ENCODE measurements around the gene BMF.
"Not testable (repeated sequence)": the region's sequence is repeated elsewhere in the genome, so short reads cannot be mapped to it uniquely, and the experiment has no call there.

The BMF gene

DNA sequence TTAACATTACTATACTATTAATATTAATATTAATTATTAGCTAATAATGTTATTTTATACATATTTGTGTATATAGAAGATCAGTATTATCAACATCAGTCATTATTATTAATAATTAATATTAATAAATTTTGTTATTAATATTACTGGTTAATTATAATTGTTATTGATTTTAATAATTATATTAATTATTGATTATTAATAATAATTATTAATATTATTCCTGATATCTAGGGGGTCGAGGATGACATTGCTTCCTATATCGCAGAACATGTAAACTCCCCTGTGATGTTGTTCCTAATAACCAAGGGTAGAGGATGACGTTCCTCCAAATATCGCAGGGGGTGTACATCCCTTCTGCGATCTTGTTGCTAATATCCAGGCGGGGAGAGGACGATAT lies 17.3 kb upstream of the BMF start:
- no peak for DNase-seq

DNA sequence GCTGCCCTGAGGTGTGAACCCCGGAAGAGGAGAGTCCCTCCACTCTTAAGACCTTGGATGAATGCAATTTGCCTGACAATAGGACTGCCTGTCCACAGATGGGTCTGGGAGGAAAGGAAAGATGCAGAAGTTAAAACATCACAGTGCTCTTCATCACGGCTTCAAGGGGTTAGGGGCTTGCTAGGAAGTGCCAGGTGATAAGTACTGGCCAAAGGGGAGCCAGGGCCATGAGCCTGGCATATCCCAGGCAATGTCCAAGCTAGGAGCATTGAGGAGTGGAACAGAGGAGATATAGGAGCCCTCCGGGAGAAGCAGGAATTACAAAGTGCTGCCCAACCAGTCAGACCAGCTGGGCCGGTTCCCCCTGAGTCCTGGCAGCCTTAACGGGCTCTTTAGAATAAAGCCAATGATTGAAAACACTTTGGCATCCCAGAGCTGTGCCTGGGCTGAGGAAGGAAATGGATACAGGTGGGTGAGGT lies 16.2 kb upstream of the BMF start:
- not testable (repeated sequence) for DNase-seq

DNA sequence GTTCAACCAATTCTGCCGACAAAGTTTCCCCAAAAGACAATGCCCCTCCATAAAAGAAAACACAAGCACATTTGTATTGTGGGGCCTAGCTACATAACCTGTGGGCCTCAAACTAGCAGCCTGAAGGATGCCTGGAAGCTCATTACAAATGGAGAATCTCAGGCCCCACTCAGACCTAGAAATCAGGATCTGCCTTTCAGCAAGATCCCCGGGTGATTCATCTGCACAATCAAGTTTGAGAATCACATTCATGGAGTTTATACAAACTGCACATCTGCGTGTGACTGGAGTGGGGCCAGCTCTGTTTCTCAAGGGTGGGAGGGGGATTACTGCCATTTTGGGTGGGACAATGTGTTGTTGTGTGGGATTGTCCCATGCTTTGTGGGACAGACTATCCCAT lies 15.7 kb upstream of the BMF start:
- DNase-seq = not testable (repeated sequence)

DNA sequence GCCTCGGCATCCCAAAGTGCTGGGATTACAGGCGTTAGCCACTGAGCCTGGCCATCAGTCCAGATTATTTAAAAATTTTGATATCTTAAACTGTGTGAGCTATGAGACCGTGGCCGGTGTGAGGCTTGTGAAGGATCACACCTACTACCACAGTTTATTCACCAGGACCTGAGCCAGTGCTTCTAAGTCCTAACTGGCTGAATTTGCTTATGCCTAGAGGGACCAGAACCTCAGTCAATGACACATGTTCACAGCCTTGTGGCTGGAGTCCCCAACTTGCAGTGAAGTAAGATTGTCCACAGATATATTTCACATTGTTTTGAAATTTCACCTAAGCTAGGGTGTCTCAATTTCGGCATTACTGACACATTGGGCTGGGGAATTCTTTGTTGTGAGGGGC lies 15.2 kb upstream of the BMF start:
- DNase-seq = not testable (repeated sequence)

DNA sequence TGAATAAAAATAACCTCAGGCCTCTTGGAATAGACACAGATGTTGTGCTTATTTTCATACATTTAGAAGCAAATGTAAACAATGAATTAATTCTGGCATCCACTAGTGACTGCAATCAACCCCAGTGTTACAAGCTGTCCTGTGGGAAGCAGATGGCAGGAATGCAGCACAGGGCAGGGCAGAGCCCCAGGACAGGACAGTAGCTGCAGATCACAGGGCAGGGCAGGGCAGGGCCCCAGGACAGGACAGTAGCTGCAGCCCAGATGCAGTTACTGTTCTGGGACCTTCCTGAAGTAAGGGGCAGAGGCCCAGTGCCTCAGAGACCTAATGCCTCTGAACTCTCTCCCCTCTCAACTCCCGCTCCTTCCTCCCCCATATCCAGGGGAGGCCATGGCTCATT lies 14.3 kb upstream of the BMF start:
- DNase-seq = not testable (repeated sequence)

DNA sequence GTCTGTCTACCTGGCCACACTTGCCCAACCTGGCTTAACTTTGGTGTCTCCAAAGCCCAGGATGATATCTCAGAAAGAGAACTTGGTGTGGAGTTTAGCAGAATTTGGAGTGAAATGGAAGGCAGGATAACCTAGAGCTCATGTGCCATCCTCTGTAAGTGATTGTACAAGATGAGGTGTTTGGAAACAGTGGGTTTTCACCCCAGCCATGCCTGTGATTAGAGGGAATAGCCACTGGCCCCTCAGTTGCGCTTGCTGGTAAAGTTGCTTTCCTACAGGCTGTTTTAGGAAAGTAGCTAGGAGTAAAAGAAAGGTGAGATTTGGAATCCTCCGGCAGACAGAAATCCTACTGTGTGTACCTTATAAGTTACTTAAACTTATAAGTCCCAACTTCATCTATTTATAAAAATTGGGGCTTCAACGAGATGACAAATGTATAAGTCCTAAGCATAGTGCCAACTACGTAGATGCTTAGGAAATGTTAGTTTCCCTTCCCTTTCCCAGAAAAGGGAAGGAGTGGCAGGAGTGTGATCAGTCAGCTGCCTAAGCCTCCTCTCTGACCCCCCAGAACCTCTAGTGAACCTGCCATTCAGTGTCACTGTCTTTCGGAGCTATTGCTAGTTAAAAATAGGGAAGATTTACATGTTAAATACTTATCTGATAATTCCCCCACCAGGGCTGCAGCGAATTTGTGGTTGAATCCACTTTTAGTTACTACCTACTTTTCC lies 13.4 kb upstream of the BMF start:
- DNase-seq = no peak

DNA sequence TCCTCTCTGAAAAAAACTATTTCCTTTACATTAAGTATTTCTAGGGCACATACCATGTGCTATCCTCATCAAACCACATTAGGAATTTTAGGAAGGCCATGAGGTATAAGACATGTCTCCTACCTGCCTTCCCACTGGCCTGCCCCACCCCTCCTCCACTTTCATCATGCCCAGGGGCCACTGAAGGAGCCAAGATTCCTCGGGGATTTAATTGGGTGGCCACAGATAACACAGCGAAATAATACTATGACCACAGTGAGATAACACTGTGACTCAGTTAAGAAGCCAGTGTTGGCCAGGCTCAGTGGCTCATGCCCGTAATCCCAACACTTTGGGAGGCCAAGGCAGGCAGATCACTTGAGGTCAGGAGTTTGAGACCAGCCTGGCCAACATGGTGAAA lies 9.8 kb upstream of the BMF start:
- DNase-seq = no peak

DNA sequence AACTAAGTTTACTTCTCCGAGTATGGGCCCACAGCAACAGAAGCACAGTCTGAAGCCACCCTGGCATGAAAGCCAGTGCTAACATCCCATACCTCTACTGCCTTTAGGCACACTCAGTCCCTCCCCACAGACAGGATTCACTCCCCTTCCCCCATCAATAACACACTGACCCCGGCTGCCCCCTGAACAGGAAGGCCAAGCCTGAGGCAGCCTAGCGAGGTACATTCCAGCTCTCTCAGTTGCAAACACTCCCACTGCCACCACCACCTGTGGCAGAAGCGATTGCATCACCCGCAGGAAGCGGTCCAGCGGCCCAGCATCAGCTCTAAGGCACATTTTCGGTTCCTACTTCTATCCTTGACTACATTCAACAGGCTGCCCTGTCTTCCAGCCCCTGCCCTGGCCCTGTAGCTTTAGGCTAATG lies 7.0 kb upstream of the BMF start:
- DNase-seq = no peak

DNA sequence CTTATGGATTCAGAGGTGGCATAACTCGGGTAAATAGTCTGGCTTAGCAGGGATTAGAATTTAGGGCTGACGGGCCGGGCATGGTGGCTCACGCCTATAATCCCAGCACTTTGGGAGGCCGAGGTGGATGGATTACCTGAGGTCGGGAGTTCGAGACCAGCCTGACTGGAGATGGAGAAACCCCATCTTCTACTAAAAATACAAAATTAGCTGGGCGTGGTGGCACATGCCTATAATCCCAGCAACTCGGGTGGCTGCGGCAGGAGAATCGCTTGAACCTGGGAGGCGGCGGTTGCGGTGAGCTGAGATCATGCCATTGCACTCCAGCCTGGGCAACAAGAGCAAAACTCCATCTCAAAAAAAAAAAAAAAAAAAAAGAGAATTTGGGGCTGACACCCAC lies 6.4 kb upstream of the BMF start:
- not testable (repeated sequence) for DNase-seq

DNA sequence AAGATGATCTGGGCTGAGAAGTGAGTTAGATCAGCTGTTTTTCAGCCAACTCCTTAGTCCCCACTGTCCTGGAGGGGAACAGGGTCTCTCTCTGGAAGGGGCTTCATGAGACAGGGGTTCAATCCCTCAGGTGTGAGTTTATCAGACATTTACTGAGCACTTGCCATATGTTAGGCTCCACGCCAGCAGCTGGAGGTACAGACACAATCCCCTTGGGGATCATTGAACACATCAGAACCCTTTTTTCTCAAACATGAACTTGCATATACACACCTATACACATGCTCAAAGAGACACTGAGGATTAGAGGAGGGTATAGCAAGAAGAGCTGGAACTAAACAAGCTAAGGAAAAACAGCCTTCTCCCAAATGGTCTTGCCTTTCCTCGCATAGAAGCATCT lies 5.5 kb upstream of the BMF start:
- no peak for DNase-seq

DNA sequence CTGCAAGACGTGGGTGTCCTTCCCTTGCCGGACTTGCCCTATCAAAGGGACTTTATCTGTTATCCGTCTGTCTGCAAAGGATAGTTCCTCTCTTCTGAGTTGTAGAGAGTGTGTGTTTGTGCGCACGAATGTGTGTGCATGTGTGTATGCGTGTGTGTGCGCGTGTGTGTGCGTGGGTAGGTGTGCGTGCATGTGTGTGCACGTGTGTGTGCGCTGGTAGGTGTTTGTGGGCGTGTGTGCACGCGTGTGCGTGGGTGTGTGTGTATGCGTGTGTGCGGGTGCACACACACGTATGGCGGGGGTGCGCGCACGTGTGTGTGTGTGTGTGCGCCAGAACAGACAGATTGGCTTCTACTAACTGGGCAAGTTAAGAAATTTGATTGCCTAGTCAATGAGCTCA lies 4.1 kb upstream of the BMF start:
- DNase-seq = no peak

DNA sequence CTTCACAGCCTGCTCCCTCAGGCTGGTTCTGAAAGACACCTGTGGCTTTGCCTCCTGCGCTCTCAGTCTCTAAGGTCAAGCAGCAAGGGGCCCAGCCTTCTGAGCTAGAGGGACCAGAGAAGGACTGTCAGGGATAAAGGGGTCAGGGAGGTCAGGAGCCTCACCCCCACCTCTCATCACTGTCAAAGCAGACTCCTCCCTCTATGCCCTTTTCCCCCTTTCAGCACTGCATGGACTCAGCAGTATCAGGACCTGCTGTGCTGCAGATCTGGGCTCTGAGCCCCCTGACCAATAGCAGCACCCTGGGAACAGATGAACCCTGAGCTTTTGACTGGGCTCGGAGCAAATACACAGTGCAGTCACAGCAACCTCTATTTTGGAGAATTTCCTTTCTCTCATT lies 3.2 kb upstream of the BMF start:
- DNase-seq = no peak

DNA sequence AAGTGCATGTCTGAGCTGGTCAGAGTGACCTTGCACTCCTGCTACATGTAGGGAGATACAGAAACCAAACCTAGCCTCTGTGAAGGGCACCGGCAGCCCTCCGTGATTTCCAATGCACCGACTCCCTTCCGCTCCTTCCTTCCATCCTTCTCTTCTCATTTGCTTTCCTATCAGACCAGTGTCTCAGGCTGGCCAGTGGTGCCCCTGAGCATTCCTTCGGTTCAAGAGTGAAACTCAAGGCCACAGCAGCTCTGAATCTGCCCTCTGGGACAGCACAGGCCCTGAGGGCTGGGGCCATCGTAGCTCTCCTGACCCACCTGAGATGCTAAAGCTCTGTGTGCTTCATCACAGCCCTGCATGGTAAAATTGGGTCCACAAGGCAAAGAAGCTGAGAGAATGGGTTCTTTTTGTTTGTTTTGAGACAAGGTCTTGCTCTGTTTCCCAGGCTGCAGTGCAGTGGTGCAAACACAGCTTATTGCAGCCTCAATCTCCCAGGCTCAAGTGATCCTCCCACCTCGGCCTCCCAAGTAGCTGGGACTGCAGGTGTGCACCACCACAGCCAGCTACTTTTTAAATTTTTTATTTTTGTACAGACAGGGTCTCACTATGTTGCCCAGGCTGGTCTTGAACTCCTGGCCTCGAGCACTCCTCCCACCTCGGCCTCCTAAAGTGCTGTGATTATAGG lies 2.3 kb upstream of the BMF start:
- DNase-seq = no peak

DNA sequence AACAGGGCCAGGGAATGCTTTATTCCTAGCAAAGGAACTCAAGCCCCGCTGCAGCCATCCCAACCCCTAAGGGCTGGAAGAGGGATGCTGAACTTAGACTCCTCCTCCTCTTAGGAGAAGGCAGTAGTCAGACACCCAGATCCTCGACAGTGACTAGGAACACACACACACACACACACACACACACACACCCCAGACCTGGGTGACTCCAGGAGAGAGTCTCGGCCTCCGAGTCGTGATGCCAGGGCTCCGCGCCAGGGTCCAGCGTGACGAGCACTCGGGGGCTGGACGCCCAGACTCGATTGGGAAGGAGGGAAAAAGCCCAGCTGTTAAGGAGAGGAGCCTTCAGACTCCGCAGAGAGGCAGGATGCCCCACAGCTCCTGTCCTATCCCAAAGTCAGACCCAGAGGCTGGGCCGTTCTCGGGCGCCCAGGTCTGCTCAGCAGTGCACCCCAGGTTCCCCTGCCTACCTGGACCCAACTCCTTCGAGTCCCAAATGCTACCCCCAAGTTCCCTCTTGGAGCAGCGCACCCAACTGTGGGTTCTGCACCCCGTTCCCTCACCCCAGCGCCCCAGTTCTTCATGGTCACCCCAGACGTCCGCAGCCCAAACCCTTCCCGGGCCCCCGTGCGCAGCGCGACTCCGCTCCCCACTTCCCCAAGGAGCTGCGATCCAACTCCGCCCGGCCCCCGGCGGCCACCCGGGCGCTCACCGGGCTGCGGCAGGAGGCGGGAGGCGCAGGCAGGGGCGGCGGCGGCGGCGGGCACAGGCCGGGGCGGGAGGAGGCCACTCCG lies 421 bp downstream of the BMF start:
- DNase-seq = peak; percentile 83

DNA sequence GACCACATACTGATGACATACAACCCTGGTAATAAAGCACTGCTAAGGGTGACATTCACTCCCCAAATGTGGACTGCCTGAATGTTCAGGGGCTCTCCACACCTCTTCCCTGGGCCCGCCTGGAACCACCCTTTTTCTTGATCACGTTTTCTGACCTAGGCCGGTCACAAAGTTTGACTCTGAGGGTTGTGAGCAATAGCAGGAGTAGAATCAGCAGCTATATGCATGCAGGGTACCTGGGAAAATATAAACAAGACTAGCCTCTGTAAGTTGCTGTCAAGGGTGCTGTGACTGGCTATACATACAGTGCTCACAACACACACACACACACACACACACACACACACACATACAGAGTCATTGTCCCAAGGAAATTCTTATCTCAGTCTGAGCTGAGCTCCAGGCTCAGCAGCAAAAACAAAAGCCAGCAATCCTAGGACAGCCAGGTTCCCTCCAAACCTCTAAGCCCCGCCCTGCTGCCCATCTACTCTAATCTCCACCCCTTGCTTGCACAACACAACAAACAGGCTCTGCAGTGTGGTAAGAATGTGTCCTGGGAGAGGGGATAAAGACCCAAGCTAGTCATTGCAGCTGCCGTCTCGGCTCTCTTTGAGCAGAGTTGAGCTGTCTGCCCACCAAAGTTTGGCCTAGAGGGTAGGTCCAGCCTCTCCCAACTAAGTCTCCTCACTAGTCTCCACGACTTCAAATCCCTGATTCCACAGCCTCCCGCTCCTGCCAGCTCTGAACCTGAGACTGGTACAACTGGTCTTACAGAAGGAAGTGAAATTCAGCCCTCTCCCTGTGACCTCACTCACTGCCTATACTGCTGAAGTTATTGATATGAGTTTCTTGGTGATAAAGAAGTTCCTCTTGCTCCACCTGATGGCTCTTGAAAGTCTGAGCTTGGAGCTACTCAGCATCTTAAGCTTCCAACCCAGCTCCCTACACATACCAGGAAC lies 2.2 kb downstream of the BMF start:
- DNase-seq = no peak

DNA sequence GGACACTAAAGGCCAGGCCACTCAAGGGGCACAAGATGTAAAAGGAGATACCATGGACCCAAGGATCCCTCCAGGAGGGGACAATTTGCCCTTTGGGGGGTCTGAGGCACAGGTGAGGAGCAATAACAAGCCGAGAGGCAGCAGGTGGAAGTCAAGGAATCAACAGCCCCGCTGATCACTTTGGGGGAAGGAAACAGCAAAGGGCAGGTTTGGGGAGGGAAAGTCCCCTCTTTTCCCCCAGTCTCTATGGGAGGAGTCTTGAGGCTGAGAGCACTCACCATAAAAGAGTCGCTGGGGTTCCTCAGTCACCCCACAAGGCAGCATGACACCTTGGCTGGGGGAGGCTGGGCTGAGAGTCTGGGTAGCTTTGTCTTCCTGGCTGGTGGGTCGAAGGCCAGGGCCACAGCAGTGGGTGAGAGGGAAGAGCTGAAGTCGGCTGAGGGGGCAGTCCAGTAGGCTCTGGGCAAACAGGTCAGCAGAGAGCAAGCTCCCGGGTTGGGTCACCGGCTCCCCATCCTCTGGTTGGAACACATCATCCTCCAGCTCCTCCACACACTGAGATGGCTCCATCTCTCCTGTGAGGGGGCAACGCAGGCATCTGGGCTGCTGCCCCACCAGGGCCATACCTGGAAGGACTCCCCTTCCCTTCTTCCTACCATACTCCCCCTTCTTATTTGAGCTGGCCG lies 3.0 kb downstream of the BMF start:
- DNase-seq = no peak

DNA sequence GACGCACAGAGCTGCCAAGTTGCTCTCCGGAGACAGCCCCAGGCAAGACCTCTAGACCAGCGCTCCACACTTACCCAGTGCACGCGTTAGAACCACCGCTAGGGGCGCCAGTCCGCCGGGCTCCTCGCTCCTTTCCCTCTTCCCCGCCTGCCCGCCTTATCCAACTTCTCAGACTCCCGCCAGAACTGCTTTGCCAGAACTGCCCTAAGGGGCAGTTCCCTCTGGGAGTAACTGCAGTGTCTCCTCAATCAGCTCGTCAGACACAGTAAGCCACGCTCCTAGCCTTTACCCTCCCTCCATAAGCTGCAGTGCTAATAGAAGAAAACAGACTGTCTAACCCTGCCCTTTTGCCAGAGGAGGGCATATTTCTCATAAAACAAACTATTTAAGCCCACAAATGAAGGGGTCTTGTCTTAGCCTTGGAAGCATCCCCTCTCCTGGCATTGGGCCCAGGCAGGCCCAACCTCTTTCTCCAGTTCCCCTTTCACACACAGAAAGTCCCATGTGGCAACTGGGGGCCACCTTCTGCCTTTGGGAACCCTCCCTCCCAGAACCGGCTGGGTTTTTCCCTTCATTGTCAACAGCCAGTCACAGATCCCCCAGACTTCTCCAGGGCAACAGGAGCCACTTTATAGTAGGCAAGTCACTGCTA lies 3.7 kb downstream of the BMF start:
- DNase-seq = peak; percentile 92

DNA sequence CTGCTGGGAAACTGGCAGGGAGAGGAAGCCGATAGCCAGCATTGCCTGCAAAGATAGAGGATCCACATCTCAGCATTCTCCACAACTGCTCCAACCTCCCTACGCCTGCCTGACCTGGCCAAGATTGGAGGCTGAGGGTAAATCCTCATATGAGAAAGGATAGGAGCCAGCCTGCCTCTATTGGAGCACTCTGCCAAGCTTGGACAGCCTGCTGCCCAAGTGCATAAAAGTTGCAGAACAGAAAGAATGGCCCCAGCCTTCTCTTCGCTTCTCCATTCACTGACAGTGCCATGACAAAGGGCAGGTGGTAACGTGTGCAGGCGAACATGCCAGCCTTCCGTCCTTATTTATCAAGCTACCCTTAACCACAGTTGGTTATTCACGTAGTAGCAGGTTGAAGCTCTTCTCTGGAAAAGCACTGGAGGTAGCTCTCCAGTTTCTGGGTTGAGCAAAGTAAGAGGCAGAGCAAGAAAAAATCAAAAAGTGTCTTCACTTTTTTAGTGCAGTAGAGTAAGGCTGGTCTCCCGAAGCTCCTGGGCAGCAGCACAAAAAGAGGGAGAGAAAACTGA lies 4.3 kb downstream of the BMF start:
- DNase-seq = no peak

DNA sequence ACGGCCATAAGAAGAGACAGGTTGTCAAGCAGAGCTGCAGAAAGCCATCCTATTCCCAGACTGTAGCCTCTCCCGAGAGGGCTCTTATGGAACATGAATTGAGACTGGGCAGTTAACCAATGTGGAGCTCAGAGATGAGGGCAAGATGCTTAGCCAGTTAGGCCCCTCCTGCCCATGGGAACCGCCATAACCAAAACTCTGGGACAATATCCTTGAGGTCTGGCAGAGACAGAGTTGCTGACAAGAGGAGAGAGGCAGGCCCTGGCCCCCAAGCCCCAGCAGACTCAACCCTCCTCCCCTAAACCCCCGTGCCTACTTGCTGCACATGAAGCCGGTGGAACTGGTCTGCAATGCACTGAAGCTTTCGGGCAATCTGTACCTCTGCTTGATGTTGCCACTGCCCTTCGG lies 4.8 kb downstream of the BMF start:
- DNase-seq = no peak

DNA sequence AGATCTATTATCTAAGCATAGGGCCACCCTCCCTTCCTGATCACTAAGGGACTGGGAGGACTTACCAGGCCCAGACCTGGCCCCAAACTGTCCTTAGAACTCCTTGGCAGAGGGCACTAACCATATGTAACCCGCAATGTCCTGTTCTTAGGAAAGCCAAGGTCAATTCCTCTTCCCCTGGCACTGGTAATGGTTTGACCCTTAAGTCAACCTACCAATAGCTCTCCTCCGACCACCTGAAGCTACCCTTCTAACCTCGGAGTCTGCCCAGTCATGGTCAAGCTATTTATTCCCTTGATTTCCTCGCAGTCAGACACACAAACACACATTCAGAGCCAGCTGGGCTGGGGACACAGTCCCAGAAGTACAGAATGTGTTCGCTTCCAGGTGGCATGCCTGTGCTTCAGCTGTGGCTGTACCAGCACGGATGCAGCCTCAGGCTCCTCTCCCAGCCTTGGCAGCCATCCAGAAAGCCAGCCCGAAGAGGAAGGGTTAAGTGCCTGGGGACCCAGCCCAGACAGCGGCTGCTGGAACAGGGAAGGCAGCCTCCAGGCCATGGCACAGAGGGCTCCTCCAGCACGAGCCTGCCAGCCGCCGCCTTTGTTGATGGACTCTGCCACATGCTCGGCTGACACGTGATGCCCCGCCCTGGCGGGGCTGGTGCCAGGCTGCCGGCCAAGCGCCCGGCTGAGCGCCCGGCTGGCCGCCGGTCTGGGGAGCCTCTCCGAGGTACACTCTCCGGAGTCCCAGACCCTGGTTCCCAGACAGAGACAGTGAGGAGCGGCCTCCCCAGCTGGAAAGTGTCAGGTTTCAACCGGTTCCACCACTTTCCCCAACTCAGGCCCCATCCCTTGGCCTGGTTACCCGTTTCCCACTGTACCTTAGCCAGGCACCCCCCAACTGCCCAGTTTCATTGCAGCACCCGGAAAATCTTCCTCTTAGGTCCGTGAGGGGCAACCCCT lies 5.5 kb downstream of the BMF start:
- DNase-seq = peak; percentile 93

Measured in left hindlimb (tissue), 1 donor.